Dermis blood vessel endothelial cell (primary cell): ENCODE measurements around the gene KANSL3. TPM values are rescaled to one million over a fixed set of nuclear protein-coding genes. Genes with fewer than 3 reads are reported as not detected.
A peak's percentile ranks its signal among the peaks of the same experiment; 100 is the strongest.
"Not testable (repeated sequence)": the region's sequence is repeated elsewhere in the genome, so short reads cannot be mapped to it uniquely, and the experiment has no call there.

Source experiments
- DNase-seq: peaks from one replicate; pipeline ENCODE4 v3.0.0; 2010
- total RNA-seq: library from RNA; depleted of rRNA; stranded (reverse); fragments of >200 nt; gene quantifications from 2 replicates; pipeline ENCODE4 v1.2.3, GENCODE V29; 2014

KANSL3 gene
- total RNA-seq, 1 donor from 2014 or later = 27.7 TPM

DNA sequence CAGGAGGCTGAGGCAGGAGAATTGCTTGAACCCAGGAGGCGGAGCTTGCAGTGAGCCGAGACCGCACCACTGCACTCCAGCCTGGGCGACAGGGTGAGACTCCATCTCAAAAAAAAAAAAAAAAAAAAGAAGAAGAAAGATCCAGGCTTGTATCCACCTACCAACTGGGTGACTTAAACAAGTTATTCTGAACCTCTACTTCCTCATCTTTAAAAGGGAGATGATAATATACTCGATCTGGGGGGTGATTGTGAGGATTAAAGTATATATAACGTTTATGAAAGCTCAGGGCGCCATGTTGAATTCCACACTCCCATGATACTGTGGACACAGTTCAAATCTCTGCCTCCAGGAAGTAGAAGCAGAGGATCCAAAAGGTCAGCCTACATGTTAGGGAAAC lies 16.7 kb upstream of the KANSL3 start:
- DNase-seq = not testable (repeated sequence)

DNA sequence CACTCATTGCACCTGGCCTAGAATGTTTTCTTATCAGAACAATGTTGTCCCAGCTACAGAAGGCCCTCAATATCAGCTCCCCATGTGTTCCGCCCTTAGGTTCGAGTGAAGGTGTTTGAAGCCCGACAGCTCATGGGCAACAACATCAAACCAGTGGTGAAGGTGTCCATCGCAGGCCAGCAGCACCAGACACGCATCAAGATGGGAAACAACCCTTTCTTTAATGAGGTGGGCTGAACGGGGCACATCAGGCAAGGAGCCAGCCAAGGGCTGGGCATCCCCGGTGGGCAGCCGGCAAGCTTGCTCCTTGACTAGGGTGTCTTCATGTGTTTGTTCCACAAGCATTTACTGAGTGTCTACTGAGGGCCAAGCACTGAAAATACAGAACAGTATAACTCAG lies 13.7 kb upstream of the KANSL3 start:
- DNase-seq = no peak

DNA sequence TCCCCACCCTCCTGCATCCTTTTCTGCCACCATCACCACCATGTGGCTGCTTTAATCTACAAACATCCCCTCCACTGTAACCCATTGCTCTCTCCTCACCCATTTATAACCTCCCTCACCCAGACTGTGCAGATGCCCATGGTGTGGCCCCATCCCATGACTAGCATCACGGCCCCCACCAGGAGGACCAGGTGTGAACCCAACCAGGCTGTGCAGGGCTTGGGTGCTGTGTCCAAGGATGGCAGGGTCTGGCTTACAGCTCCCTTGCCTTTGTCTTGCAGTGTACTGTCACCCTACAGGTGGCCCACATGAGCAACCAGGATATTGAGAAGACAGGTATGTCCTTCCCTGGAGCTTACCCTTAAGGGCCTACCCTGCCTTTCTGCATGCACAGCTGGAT lies 11.2 kb upstream of the KANSL3 start:
- DNase-seq = no peak

DNA sequence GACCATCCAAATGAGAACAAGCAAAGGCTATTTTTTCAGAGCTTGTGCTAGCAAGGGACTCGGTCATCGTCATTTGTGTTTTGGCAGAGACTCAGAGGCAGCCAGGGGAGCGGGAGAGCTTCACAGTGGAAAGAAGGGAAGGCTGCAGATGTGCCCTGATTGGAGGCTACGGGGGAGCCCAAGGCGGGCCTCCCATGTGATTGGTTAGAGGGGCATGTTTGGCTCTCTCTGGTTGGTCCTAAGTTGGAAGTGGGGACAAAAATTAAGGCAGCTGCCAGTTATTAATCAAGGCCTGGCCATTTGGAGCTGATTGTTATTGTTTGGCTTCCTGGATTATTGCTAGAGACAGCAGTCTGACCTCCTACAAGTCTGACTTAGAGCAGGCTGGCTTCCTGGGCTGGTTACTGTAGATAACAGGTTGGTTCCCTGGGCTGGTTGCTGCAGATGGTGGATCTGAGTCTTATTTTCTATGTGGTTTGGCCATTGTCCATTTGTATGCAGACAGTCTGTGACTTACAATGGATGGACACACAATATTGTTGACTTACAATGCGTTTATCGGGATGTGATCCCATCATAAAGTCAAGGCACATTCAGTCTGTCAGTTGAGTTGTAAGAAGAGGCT lies 10.3 kb upstream of the KANSL3 start:
- no peak for DNase-seq

DNA sequence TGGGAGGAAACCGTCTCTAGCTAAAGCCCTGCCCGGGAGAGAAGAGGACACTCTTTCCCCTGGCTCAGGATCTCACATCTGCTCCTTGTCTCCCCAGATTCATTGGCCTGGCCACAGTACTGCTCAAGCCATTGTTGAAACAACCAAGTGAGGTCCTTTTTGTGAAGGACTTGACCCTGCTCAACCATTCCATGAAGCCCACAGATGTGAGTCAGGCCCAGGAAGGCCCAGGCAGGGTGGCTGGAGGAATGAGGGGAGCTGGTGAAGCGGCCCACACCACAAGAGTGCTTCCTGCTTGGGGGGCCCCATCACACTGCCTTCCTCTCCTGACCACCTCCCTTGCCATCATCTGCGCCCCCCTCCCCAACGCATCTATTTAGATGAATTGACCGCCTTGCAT lies 9.6 kb upstream of the KANSL3 start:
- no peak for DNase-seq

DNA sequence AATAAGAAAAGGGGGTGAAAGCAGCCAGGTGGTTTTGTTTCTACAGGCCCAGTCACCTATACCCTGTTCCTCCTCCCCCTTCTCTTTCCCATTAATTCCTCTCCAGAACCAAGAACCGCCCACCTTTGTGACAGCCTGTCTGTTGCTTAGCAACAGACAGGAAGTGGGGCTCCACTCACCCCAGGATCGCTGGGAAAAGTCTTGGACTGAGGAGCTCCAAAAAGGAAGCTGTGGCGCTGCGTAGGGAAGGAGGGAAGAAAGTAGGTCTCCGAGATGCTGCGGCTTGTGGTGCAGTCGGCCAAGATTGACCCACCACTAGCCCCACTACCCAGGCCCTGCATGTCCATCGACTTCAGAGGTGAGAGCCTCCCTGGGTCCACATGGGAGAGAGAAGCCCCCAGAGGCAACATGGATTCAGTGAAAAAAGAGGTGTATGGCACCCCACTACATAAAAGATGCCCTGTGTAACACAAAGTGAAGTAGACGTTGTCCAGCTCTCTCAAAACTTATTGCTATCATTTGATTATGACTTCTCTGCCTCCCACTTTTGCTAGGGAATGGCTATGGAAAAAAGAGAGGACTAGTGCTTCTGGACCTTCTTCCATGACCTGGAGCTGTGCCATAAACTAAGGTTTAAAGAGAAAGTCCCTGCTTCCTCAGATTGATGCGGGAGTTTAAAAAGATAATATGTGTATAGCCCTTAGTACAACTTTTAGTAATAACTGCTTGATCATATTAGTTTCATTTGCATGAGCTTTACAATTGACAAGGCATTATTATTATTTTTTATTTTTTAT lies 4.7 kb upstream of the KANSL3 start, which contains the start of gene FER1L5:
FER1L5 (plus strand) TSS at position 201 of the 797 bp plus-strand sequence; CDS start at position 274, 73 bp downstream.
- peak; percentile 17 for DNase-seq

DNA sequence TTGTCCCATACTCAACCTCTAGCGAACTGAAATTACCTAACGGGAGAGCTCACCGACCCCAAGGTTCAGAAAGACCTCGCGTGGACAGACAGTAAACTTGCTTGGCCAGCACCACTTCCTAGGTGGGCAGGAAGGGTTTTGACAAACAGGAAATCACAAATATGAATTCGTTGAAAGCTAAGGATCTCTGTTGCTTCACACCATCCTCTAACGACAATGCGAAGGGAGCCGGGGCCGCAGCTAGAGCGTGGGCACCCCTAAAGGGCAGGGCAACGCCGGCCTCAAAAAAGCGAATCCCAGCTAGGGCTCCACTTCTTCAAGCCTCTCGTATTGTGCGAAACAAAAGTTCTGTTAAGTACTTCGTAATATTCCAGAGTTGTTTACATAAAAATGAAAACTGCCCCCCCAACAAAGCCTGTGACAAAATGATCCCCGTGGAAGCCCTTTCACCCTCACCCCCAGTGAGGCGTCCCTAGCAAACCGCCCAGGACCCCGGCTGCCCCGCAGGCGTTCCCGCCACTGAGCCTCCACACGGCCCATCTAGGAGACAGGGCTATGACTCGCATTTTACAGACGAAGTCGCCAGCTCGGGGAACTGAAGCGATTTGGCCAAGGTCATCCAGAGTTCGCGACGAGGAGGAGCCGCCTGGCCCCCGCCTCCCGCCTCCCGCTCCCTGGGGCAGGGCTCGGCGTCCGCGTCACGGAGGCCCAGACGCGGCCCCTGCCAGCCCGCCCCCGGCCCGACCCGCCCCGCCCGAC lies 548 bp downstream of the KANSL3 start:
- peak; percentile 89 for DNase-seq

DNA sequence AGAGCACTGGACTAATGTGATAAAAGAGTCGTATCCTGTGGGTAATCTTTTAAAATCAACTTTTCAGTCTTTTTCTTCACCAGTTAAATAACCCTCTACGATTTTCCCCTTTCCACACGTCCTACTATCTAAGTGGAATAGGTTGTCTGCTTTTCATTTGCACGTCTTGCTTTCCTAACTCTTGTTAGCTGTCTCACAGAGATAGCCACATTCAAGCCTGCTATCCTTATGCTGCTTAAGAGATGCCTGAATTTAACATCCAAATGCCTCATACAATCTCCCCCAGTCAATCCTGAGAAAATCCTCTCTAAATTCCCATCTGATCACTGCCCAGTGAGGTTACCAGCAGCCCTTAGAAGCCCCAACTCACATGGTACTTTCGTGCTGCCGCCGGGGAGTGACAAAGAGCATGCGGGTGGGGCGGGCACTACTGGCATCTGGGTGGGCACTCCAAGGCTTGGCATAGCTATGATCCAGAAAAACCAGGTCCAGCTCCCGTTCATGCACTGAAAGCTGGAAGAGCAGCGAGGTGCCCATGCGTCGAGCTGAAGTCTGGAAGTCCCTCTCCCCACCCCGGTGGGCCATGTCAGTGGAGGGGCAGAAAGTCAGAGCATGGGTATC lies 1.5 kb downstream of the KANSL3 start:
- DNase-seq = peak; percentile 19

DNA sequence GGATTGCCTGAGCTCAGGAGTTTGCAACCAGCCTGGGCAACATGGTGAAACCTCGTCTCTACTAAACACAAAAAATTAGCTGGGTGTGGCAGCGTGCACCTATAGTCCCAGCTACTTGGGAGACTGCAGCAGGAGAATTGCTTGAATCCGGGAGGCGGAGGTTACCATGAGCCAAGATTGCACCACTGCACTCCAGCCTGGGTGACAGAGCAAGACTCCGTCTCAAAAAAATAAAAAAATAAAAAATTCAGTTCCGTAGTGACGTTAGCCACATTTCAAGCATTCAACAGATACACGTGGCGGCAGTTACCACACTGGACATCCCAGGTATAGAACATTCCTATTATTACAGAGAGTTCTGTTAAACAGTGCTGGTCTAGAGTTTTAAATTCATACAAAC lies 4.5 kb downstream of the KANSL3 start:
- DNase-seq = no peak

DNA sequence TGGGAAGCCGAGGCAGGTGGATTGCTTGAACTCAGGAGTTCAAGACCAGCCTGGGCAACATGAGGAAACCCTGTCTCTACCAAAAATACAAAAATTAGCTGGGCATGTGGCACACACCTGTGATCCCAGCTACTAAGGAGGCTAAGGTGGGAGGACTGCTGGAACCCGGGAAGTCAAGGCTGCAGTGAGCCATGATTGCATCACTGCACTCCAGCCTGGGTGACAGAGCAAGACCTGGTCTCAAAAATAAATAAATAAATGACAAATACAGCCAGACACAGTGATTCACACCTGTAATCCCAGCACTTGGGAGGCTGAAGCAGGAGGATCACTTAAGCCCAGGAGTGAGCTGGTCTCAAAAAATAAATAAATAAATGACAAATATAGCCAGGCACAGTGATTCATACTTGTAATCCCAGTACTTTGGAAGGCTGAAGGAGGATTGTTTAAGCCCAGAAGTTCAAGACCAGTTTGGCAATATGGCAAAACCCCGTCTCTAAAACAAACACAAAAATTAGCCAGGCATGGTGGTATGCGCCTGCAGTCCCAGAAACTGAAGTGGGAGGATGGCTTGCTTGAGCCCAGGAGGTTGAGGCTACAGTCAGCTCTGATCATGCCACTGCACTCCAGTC lies 6.2 kb downstream of the KANSL3 start:
- no peak for DNase-seq

DNA sequence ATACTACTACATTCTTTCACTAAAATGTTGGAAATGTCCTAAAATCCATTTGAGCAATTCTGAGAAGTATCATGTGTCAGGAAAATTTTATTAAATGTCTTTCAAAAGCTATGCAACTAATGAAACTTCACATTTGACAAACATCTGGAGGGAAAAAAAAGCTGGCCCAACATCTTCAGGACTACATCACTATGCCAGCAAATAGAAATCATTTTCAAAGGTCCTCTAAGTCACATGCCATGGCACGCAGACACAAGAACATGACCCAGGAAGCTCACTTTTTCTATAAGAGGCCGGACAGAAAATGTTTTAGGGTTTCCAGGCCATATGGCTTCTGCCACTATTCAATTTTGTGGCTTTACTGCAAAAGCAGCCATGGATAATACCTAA lies 11.6 kb downstream of the KANSL3 start:
- DNase-seq = no peak

DNA sequence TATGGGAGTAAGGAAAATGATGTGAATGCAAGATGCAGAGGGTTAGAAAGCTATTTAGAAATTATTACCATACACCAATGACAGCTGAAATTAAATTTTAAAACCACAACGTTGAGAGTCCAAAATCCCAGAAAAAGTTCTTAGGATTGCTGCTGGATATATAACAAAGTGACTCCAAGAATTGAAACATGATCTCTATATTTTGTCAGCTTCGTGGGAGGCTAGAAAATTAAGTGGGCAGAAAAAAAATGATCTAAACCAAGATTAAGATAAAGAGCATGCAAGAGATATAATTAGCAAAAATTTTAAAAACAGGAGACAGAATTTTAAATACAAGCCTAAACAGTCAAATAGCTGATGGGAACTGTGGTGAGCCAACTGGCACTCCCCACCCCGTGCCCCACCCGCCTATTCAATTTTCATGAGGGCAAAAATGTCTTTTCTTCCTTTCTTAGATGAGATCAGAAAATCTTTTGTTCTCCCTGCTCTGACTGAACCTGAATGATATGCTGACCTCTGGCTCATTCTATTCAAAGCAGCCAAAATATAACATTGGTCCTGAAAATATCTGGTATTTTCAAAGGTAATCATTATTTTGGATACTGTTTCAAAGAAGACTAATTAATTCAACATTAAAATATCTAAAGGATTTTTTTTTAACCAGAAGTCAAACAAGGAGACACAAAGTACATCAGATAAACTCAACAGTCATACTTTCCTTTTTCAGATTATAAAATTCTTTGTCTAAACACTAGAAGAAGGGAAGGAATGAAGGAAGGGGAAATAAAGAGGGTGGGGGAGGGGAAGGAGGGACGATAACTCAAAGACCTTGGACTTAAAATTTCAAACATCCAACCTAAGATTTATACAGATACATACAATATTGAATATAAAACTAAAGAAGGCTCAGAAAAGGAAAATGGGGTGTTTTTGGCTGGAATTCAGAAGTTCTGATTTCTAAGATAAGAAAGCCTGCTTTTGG lies 12.2 kb downstream of the KANSL3 start:
- DNase-seq = peak; percentile 50

DNA sequence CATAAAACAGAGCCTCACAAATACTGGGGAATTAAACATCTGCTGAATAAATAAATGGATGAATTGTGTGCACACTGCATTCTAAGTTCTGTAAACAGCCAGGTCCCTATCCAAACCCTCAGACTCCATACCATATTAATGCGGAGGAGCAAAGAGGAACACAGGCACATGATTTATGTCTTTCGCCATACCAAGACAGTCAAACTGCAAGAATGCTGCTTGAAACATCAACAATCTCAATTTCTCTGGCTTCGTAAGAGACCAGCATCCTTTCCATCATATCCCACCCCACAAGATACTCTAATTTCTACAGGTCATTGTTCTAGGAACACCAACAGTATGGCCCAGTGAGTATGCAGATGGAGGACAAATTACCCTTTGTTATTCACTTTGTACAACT lies 15.0 kb downstream of the KANSL3 start:
- DNase-seq = no peak

DNA sequence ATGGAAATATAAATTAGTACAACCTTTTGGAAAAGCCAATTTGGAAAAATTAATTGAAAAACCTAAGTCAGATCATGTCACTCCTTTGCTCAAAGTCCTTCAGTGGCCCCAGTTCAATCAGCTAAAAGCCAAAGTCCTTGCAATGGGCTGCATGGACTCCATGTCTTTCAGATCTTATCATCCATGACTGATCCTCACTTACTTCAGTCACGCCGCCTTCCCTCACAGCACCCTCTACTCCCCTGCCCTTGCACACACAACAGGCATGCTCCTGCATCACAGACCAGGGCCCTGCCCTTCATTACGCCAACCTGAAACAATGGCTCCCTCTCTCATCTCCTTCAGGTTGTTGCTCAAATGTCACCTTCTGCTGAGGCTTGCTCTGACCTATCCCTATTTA lies 15.6 kb downstream of the KANSL3 start:
- no peak for DNase-seq

DNA sequence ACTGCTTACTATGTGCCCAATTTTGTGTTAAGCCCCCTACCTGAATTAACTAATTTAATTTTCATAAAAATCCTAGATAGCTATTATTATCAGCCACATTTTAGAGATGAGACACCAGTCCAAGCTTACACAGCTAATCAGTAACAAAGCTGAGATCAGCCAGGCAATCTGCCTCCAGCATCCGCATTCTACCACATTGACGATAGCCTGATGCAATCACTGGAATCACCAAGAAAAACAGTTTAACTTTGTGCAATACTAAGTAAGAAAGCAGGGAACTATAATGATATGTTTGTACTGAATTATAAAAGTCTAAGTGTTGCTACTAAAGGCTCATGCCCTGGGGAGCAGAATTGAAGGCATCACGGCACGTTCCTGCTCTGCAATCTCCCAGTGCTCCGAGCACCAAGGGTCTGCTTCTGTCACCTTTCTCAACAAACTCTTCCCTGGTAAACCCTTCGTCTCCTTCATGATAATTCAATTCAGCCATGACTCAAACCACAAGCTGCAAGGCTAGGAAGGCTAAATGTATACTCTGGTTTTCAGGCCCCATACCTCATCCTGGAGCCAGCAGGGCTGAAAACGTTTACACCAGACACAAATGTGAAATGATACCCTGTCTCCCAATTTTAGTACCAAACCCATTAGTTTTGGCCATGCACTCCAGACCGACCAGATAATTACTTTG lies 19.4 kb downstream of the KANSL3 start:
- DNase-seq = no peak

DNA sequence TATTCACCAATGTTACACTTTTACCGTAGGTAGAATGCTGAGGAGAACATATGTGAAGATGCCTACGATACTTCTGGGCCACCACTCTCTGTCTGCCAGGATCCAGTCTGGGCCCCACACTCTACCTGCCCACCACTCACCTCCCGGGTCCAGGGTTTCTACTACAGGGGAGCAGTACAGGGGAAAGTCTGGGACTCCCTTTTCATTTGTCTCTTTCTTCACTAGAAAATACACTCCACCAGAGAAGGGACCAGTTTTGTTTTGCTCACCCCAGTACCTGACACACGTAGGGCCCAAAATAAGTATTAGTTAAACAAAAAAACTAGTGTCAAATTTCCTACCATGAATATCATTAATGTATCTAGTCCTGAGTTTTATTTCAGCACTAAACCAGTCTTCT lies 21.1 kb downstream of the KANSL3 start:
- DNase-seq = no peak

DNA sequence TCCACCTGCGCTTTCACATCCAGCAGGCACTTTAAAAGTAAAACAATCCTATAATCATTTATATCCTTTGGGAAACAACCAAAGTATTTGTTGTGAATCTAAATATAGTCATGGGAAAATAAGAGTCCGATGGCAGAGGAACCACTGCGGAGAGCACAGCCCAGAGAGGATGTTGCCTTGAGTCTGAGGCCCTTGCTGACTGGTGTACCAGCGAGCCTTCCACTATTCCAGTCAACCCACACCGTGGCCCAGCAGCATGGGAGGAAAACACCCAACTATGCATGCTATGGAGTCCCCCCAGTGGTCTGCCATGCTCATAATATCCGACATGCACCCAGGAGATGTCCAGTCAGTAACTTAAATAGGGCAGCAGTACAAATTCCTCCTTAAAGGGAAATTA lies 21.6 kb downstream of the KANSL3 start:
- DNase-seq = no peak

DNA sequence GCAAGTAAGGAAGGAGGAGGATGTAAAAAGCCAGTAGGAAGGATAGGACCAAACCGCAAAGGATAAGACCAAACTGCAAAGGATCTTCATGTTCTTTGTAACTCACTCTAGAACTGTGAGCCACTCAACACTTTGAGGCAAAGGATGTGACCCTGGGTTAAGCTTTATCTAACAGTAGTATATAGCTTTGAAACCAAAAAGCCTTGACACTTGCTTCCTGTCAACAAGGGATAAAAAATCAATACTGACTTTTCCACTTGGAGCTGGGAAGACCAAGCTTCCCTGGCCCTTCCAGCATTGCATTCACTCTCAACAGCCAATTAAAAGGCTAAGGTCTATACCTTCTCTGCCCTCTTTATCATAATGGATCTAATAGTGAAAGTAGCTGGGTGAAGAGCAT lies 22.0 kb downstream of the KANSL3 start:
- DNase-seq = no peak

DNA sequence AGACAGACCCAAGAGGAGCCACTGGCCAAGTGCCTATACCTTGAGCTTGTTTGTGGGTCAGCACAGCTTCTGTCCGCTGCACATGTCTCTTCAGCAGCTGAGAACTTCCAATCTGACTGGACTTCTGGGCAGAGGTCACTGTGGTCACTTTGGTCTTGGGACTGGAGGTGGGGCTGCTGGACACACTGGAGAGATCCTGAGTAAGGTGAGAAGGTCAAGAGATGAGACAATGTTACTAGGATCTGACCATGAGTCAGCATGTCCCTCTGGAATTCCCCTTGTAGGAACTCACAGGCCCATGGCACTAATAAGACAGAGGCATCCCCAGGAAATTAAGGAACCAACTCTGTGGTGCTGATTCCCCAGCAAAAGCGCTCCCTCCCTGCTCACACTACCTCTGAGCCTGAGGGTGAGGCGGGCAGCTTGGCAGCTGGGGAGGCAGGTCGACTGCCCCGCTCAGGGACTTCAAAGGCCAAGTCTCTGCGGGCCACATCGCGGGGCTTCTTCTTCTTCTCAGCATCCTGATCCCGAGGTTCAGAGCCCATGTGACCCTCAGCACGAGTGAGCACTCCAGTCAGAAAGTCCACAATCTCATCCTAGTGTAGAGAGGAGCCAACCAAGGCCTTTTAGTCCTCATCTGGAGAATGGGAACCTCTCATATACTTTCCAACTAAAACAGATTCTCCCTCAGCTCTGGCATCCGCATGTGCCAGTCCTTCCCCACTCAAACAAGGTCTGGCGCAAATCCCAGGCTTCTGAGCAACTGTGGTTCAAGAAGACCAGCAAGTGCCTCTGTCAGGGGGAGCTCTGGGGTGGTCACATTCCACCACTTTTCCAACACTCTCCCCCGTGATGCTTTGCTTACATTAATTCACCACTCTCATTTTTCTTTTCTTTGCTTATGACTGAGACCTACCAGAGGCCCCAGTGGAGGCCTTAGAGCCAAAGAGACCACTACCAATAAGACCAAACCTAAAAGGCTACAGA lies 29.4 kb downstream of the KANSL3 start:
- DNase-seq = peak; percentile 52
